Stimulated activated naive CD4-positive, alpha-beta T cell treated with Interleukin-2 at 50 U/mL for 16 hours (primary cell): ENCODE data around the gene PIH1D1.
"Not testable (repeated sequence)": the region's sequence is repeated elsewhere in the genome, so short reads cannot be mapped to it uniquely, and the experiment has no call there.

Source experiments
- DNase-seq: peaks from one replicate; lab custom pipeline; 2025; lab: John Stamatoyannopoulos, UW

The PIH1D1 gene

GRCh38 chr19:49481020-49481683, 29.5 kb upstream of the PIH1D1 start:
- DNase-seq, result no peak

DNA sequence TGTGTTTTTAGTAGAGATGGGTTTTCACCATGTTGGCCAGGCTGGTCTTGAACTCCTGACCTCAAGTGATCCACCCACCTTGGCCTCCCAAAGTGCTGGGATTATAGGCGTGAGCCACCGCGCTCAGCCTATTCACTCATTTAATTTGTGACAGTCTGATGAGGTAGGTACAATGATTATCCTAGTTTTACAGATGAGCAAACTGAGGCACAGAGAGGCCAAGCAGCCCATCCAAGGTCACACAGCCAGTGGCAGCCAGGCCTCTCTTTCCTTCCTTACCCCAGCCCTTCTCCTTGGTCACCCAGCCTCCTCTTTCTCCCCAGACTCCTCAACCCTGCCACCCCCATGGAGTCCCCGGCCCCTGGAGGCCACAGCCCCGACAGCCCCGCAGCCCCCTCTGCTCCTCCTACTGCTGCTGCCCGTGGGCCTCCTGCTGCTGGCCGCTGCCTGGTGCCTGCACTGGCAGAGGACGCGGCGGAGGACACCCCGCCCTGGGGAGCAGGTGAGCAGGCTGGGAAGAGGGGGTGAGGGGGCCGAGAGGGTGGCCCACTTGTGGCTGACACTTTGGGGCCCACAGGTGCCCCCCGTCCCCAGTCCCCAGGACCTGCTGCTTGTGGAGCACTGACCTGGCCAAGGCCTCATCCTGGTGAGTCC, 28.5 kb upstream of the PIH1D1 start:
- no peak for DNase-seq

DNA sequence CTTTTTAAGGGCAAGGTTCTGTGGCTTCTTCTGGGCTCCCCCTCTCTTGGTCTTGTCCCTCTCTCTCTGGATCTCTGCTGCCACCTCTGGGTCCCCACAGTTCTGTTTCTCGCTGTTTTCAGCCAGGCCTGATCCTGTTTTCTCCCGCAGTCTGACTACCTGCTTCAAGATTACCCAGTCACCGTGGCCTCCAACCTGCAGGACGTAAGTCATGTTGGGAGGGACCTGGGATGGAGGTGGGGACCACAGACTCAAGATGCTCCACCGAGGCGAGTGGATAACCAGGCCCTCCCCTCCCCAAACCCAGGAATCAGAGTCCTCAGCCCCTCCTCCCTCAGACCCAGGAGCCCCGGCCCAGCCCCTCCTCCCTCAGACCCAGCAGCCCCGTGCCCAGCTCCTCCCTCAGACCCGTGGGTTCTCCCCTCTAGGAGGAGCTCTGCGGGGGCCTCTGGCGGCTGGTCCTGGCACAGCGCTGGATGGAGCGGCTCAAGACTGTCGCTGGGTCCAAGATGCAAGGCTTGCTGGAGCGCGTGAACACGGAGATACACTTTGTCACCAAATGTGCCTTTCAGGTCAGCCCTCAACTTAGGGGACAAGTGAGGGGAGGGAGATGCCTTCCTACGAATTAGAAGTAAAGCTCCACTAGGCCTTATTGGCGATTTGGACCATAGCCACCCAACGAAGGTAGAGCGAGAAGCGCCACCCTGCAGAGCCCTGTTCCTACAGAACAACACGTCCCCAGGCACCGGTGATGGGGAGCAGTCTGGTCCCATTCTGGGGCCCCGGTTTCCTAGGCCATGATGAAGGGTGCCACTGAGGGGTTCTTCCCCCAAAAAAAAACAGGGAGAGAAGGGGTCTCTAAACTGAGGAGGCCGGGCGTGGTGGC, 24.6 kb upstream of the PIH1D1 start:
- peak; percentile 77 for DNase-seq

DNA sequence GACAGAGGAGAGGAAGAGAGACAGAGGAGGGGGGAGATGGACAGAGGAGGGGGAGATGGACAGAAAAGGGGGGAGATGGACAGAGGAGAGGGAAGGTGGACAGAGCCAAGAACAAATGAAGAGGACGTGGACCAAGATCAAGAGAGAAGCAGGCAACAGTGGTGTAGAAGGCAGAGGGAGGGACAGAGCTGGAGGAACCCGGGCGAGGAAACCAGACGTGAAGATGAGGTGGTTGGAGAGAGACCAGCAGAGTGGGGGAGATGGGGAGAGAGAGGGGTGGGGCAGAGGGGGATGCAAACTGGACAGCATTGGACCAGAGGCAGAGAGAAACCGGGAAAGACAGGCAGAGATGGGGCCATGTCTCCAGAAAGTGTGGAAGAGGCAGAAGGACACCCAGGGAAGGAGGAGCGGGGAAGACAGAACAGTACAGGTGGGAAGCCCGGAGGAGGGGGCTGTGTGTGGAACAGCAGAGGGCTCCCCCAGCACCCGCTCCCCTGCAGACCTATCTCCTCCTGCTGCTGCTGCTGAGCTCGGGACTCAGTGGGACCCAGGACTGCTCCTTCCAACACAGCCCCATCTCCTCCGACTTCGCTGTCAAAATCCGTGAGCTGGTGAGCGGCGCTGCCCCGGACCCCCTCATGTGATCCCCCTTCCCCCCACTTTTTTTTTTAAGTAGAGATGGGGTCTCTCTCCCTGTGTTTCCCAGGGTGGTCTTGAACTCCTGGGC, 23.7 kb upstream of the PIH1D1 start:
- no peak for DNase-seq

- DNase-seq, result no peak
Measured at GRCh38 chr19:49474542-49474924, 22.9 kb upstream of the PIH1D1 start.

DNA sequence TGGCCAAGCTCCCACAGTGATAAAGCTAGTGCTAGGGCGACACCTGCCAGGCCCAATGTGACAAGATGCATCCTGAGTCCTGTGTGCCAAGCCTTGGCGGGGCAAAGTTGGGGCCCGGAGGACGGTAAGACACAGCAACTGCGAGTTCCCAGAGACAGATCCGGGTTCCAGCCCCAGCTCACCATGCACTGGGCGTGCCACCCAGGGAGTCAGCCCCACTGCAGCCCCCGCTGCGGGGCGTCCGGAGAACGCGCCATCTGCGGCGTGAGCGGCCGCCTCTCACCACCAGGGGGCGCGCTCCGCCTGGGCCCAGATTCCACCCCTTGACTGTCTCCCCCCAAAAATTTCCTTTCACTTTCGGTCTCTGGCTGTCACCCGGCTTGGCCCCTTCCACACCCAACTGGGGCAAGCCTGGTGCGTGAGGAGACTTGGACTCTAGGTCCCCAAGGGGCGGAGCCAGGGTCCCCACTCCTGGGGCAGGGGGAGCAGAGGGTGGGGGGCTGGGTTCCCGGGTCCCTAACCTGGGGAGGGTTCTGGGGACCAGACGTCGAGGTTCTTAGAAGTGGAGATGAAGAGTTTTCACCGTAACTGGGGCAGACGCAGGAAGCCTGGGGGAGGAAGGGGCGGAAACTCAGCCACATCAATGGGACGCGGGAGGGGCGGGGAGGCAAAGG, 22.4 kb upstream of the PIH1D1 start, which contains the start of gene FLT3LG:
Gene FLT3LG (plus strand): TSS at position 348 of the 674 bp plus-strand sequence. CDS start 425 bp downstream, outside the sequence.
- DNase-seq, result peak; percentile 91

DNA sequence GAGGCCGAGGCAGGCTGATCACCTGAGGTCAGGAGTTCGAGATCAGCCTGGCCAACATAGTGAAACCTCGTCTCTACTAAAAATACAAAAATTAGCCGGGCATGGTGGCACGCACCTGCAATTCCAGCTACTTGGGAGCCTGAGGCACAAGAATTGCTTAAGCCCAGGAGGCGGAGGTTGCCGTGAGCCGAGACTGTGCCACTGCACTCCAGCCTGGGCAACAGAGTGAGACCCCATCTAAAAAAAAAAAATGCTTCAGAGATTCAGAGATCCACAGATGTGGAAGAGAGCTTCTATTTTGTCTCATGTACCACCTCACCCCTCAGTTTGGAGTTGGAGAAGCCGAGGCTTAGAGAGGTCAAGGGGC, 21.9 kb upstream of the PIH1D1 start:
- DNase-seq, result not testable (repeated sequence)

DNA sequence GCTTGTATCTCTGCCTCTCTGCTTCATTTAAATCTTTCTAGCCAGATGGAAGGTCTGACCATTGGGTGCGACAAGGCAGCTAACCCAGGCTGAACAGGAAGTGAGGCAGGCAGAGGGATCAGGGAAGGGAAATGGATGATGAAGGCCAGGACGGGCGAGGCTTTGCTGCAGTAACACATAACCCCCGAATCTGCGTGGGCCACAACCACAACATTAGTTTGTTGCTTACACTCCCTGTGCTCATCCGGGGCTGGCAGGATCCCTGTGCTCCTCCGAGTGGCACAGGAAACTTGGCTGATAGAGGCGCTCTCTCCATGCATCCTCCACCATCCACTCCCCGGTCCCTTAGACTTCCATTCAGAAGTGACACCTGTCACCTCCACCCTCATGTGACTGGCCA, 21.3 kb upstream of the PIH1D1 start:
- no peak for DNase-seq

DNA sequence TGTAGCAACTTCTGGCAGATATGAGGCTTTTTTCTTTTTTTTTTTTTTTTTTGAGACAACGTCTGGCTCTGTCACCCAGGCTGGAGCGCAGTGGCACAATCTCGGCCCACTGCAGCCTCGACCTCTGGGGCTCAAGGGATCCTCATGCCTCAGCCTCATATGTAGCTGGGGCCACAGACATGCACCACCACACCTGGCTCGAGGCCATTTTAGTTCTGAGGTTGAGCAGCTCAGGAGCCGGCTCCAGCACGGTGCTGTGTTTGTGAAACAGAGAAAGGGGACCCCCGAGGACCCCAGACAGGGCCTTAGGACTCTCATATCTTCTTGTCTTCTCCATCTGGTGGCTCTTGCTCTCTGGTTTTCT, 19.0 kb upstream of the PIH1D1 start:
- DNase-seq, result no peak

- peak; percentile 69 for DNase-seq
Measured at GRCh38 chr19:49469828-49470614, 18.4 kb upstream of the PIH1D1 start.

DNA sequence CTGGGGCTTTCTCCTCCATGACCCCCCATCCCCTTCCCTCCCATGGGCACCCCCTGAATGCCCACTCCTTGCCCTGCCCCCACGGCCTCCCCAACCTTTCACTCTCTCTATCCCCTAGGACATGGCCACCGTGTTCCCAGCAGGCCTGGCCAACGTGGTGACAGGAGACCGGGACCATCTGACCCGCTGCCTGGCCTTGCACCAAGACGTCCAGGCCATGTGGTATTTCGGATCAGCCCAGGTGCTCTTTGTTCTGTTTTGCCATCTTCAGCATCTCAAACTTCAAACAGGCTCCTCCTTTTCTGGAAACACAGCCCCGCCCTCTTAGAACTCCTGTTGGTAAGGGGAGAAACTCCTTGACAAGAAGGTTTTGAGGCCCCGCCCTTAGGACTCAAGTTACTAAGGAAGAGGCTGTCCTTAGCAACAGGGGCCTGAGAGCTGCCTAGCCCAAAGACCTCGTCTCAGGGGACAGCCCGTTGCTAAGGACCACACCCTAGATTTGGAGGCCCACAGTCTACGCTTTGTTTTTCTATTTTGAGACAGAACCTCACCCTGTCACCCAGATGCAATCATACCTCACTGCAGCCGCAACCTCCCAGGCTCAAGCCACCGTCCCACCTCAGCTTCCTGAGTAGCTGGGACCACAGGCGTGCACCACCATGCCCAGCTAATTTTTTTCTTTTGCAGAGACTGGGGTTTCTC, 17.3 kb upstream of the PIH1D1 start:
- peak; percentile 85 for DNase-seq

- DNase-seq, result no peak
Measured at GRCh38 chr19:49468199-49468598, 16.6 kb upstream of the PIH1D1 start.

GRCh38 chr19:49465371-49465770, 13.8 kb upstream of the PIH1D1 start:
- no peak for DNase-seq

- no peak for DNase-seq
Measured at GRCh38 chr19:49463960-49464740, 12.5 kb upstream of the PIH1D1 start.

GRCh38 chr19:49462492-49462891, 10.9 kb upstream of the PIH1D1 start:
- DNase-seq, result no peak

DNA sequence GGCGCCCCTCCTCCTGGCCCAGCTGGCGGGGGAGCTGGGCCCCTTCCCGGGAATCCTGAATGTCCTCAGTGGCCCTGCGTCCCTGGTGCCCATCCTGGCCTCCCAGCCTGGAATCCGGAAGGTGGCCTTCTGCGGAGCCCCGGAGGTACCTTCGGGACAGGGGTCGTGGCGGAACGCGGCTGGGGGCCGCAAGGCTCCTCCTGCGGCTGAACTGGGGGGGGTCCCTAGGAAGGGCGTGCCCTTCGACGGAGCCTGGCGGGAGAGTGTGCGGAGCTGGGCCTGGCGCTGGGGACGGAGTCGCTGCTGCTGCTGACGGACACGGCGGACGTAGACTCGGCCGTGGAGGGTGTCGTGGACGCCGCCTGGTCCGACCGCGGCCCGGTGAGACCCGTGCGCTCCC, 10.0 kb upstream of the PIH1D1 start:
- DNase-seq, result no peak

- not testable (repeated sequence) for DNase-seq
Measured at GRCh38 chr19:49461130-49461529, 9.5 kb upstream of the PIH1D1 start.

- DNase-seq, result no peak
Measured at GRCh38 chr19:49459388-49459787, 7.8 kb upstream of the PIH1D1 start.

- DNase-seq, result no peak
Measured at GRCh38 chr19:49458567-49458903, 6.9 kb upstream of the PIH1D1 start.

- DNase-seq, result no peak
Measured at GRCh38 chr19:49456326-49456725, 4.7 kb upstream of the PIH1D1 start.
